Thoracic aorta (tissue), 2 donors: ENCODE measurements around the gene DNAH1. TPM values are rescaled to one million over a fixed set of nuclear protein-coding genes. Genes with fewer than 3 reads are reported as not detected.

Experiments
- ATAC-seq: fragments of 150-250 bp; one replicate; pipeline ENCODE4 v1.8.0; 2017; ENCODE audit warnings: low read depth; ENCODE audit not compliant: insufficient number of reproducible peaks, low FRiP score
- DNase-seq: peaks from one replicate; pipeline ENCODE4 v3.0.0-alpha.2; 2020; ENCODE audit warnings: low spot score
- H3K27ac ChIP-seq, 2 donors: fragments of 200-600 bp; sonication (generic); 1 replicate in 1 of 2; 2 replicates in 1 of 2; pipeline ENCODE4 v1.5.1; 2016; ENCODE audit warnings: mild to moderate bottlenecking in 2 of 2, moderate library complexity in 2 of 2
- H3K27me3 ChIP-seq: fragments of 200-600 bp; sonication (generic); replicated peaks from 2 replicates; pipeline ENCODE4 v1.6.0; 2016; ENCODE audit warnings: mild to moderate bottlenecking; ENCODE audit not compliant: insufficient read depth
- H3K36me3 ChIP-seq: fragments of 200-600 bp; sonication (generic); one replicate; pipeline ENCODE4 v1.5.1; 2016
- H3K4me1 ChIP-seq, 2 donors: fragments of 200-600 bp; sonication (generic); 1 replicate in 1 of 2; 2 replicates in 1 of 2; pipeline versions ENCODE4 v1.5.1 to v1.6.0; 2016; ENCODE audit warnings: low read depth in 2 of 2, mild to moderate bottlenecking in 1 of 2; ENCODE audit not compliant: control insufficient read depth in 1 of 2
- H3K4me3 ChIP-seq: fragments of 200-600 bp; sonication (generic); 2 replicates; pipeline ENCODE4 v1.5.1; 2016; ENCODE audit warnings: mild to moderate bottlenecking
- H3K9me3 ChIP-seq: fragments of 200-600 bp; sonication (generic); 2 replicates; pipeline ENCODE4 v1.5.1; 2016
- CTCF ChIP-seq: fragments of 200-600 bp; sonication (generic); IDR thresholded peaks from one replicate; pipeline ENCODE4 v1.5.1; 2019; ENCODE audit warnings: antibody characterized with exemption
- total RNA-seq, 2 donors: library from RNA; depleted of rRNA; stranded (reverse); fragments of >200 nt; gene quantifications; one replicate each; pipeline versions ENCODE4 v1.1.0 to v1.2.3, GENCODE V29; 2016

DNAH1 gene
- total RNA-seq, 2 donors from 2014 or later = 14.6 to 21.0 TPM

- ATAC-seq (no peak), DNase-seq (no peak)
- no peaks in the 10 kb centered on the region for H3K4me1 ChIP-seq
- H3K9me3 ChIP-seq = no peaks in the 10 kb centered on the region
- no peaks in the 10 kb centered on the region for H3K36me3 ChIP-seq
- no peaks in the 10 kb centered on the region for H3K27me3 ChIP-seq
- TF ChIP-seq CTCF = no peak
- no peak overlapping the region for H3K4me3 ChIP-seq
- no peak overlapping the region for H3K27ac ChIP-seq
Observed at GRCh38 chr3:52442409-52443267, 126.5 kb downstream of the DNAH1 start.

GRCh38 chr3:52443268-52443610 is 127.1 kb downstream of the DNAH1 start:
- ATAC-seq = no peak
- no peak overlapping the region for H3K27ac ChIP-seq

GRCh38 chr3:52443791-52444687 is 127.9 kb downstream of the DNAH1 start:
- Histone ChIP-seq H3K9me3 (no peaks in the 10 kb centered on the region), H3K4me1 (no peaks in the 10 kb centered on the region), H3K27ac (no peak overlapping the region), H3K4me3 (no peak overlapping the region), H3K27me3 (no peaks in the 10 kb centered on the region), H3K36me3 (no peaks in the 10 kb centered on the region)
- DNase-seq (no peak), ATAC-seq (no peak)
- TF ChIP-seq CTCF = no peak

More at GRCh38 chr3:52443268-52443610, 127.1 kb downstream of the DNAH1 start:
- Histone ChIP-seq H3K36me3 (no peaks in the 10 kb centered on the region), H3K9me3 (no peaks in the 10 kb centered on the region), H3K27me3 (no peaks in the 10 kb centered on the region), H3K4me3 (no peak overlapping the region), H3K4me1 (no peaks in the 10 kb centered on the region)
- no peak for TF ChIP-seq CTCF
- DNase-seq = no peak

- Histone ChIP-seq H3K27me3 (no peaks in the 10 kb centered on the region), H3K27ac (no peak within 1 kb of the TSS), H3K9me3 (no peaks in the 10 kb centered on the region), H3K4me1 (no peaks in the 10 kb centered on the region), H3K4me3 (peak within 1 kb of the TSS; percentile 53), H3K36me3 (no peaks in the 10 kb centered on the region)
- ATAC-seq = no peak
- DNase-seq = peak; percentile 44
- peak; percentile 77 for TF ChIP-seq CTCF
Observed at GRCh38 chr3:52444860-52445793, 129.0 kb downstream of the DNAH1 start, which contains the start of gene SEMA3G. TSS of gene SEMA3G (minus strand) at chr3:52445103. CDS start at chr3:52445027, 76 bp downstream.
